ENCODE results near the gene TNRC6C. TPM values are rescaled to one million over a fixed set of nuclear protein-coding genes. Genes with fewer than 3 reads are reported as not detected.

The TNRC6C gene
- total RNA-seq, 1 donor from 2014 or later, result 22.4 TPM

DNA sequence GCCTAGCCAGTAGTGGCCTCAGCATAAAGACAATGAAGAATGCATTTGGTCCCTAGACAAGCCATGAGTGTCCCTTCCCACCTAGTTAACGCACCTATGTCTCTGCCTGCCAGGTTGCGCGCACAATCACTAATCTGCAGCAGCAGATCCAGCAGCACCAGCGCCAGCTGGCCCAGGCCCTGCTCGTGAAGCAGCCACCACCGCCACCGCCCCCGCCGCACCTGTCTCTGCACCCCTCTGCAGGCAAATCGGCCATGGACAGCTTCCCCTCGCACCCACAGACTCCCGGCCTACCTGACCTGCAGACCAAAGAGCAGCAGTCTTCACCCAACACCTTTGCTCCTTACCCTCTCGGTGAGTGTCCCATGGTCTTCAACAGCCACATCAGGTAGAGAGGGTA is 128.2 kb downstream of the TNRC6C start:
- DNase-seq (no peak), ATAC-seq (no peak)
- Histone ChIP-seq H3K9me3 (no peaks in the 10 kb centered on the region), H3K4me3 (no peak overlapping the region), H3K27ac (no peak overlapping the region), H3K27me3 (ENCODE audit: low read depth) (no peaks in the 10 kb centered on the region), H3K36me3 (peaks cover 74% of the 10 kb centered on the region), H3K4me1 (no peaks in the 10 kb centered on the region)
- intact Hi-C loops (cut with DNase I), result no loop called here
- TF ChIP-seq, protein P1, sequence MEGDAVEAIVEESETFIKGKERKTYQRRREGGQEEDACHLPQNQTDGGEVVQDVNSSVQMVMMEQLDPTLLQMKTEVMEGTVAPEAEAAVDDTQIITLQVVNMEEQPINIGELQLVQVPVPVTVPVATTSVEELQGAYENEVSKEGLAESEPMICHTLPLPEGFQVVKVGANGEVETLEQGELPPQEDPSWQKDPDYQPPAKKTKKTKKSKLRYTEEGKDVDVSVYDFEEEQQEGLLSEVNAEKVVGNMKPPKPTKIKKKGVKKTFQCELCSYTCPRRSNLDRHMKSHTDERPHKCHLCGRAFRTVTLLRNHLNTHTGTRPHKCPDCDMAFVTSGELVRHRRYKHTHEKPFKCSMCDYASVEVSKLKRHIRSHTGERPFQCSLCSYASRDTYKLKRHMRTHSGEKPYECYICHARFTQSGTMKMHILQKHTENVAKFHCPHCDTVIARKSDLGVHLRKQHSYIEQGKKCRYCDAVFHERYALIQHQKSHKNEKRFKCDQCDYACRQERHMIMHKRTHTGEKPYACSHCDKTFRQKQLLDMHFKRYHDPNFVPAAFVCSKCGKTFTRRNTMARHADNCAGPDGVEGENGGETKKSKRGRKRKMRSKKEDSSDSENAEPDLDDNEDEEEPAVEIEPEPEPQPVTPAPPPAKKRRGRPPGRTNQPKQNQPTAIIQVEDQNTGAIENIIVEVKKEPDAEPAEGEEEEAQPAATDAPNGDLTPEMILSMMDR (IDR thresholded peaks at IDR 0.05), result no peak

DNA sequence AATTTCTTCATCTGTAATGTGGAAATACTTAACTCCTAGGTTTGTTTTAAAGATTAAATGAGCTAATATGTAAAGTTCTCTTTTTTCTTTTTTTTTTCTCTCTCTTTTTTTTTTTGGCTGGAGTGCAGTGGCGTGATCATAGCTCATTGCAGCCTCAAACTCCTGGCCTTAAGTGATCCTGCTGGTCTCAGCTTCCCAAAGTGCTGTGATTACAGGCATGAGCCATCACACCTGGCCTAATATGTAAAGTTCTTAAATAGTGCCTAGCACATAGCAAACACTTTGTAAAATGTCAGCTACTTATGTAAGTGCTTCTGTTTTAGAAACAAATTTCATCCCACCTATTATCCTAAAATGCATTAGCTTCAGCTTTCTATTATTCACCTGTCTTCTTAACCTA is 130.0 kb downstream of the TNRC6C start:
- DNase-seq (no peak), ATAC-seq (no peak)
- TF ChIP-seq, protein P1 (IDR thresholded peaks at IDR 0.05), result no peak
- Histone ChIP-seq H3K36me3 (peaks cover 77% of the 10 kb centered on the region), H3K4me1 (no peaks in the 10 kb centered on the region), H3K27me3 (ENCODE audit: low read depth) (no peaks in the 10 kb centered on the region), H3K27ac (no peak overlapping the region), H3K4me3 (no peak overlapping the region), H3K9me3 (no peaks in the 10 kb centered on the region)
- intact Hi-C loops (cut with DNase I), result no loop called here

DNA sequence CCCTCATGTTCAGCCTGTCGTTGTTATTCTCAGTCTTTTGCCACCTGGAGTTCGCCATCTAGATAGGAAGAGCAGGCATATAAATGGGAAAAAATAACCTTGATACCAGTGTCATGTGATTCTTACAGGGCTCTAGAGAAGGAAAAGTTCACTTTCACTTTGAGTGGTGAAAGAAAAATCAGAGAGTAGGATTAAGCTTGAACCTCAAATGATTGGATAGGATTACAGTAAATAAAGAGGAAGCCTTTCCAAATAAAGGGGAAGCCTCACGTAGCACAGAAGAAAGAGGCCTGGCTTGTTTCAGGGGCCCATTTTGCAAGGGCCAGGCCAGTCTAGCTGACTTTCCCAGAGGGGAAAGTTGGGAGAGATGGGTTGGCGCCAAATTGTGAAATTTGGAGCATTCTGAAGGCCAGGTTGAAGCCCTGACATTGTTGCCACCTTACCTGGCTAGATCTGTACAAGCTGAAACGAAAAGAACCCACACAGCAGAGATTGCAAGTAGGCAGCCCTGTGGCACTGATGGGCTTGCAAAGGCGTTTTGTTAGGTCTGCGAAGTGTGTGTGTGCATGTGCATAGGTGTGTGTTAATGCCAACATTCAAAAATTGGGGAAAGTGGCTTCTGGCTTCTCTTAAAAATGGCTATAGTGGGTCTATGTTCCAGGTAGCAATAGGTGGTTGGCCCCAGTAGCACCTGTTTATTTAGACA is 131.2 kb downstream of the TNRC6C start:
- no peaks in the 10 kb centered on the region for H3K4me1 ChIP-seq
- intact Hi-C loops (cut with DNase I), result no loop called here
- no peaks in the 10 kb centered on the region for H3K27me3 ChIP-seq (ENCODE audit: low read depth)
- DNase-seq (no peak), ATAC-seq (peak; percentile 52 to 56)
- H3K9me3 ChIP-seq, result no peaks in the 10 kb centered on the region
- H3K36me3 ChIP-seq, result peaks cover 79% of the 10 kb centered on the region
- no peak overlapping the region for H3K4me3 ChIP-seq
- peak overlapping the region; percentile 8 for H3K27ac ChIP-seq
- TF ChIP-seq, protein P1 (IDR thresholded peaks at IDR 0.05), result no peak

DNA sequence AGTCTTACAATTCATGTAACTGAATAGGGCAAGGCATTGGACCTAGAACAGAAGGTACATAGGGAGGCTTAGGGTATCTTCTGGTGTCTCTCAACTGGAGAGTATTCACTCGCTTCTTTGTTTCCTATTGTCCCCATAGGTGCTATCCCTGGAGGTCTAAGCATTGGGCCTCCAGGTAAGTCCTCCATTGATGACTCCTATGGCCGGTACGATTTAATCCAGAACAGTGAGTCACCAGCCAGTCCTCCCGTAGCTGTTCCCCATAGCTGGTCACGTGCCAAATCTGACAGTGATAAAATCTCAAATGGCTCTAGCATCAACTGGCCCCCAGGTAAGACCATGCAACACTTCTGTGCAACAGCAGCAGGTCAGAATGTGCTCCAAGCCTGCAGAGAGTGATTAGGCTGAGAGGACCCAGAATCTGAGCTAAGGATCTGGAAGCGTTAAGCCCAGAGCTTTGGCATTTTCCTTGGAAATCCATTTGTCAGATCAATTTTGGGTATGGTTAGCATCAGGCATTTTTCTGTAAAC is 134.4 kb downstream of the TNRC6C start:
- ATAC-seq (no peak), DNase-seq (no peak)
- Histone ChIP-seq H3K9me3 (no peaks in the 10 kb centered on the region), H3K4me1 (no peaks in the 10 kb centered on the region), H3K27ac (no peak overlapping the region), H3K27me3 (ENCODE audit: low read depth) (no peaks in the 10 kb centered on the region), H3K36me3 (peaks cover 93% of the 10 kb centered on the region), H3K4me3 (no peak overlapping the region)
- TF ChIP-seq, protein P1 (IDR thresholded peaks at IDR 0.05), result no peak
- intact Hi-C loops (cut with DNase I), result no loop called here

DNA sequence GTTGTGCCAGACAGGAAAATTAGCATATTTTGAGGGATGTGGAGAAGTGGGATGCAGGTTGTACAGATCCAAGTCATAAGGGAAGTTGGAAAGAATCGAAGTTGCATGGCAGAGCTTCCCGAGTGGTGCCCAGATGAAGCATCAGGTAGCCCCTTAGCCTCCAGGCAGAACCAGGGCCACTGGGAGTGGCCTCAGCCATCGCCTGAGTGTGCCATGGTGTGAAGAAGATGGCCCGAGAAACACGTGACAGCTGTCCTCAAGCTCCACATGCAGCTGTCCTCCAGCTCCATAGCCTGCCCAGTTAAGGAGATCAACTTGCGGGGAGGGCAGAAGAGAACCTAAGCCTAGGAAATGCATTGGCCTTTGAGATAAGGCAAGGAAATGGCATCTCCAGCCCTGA is 136.5 kb downstream of the TNRC6C start:
- ATAC-seq, result no peak
- H3K36me3 ChIP-seq, result peaks cover 100% of the 10 kb centered on the region
- H3K9me3 ChIP-seq, result no peaks in the 10 kb centered on the region
- no peak overlapping the region for H3K4me3 ChIP-seq
- TF ChIP-seq, protein P1 (IDR thresholded peaks at IDR 0.05), result no peak
- DNase-seq, result no peak
- no peaks in the 10 kb centered on the region for H3K4me1 ChIP-seq
- intact Hi-C loops (cut with DNase I), result no loop called here
- no peaks in the 10 kb centered on the region for H3K27me3 ChIP-seq (ENCODE audit: low read depth)
- H3K27ac ChIP-seq, result no peak overlapping the region
